Left ventricle myocardium inferior (tissue), 1 donor: ENCODE measurements around the gene RWDD1. TPM values are rescaled to one million over a fixed set of nuclear protein-coding genes. Genes with fewer than 3 reads are reported as not detected.
"Not testable (repeated sequence)": the region's sequence is repeated elsewhere in the genome, so short reads cannot be mapped to it uniquely, and the experiment has no call there.

ENCODE experiments used
- DNase-seq: peaks from one replicate; pipeline ENCODE4 v3.0.0-alpha.2; 2020
- H3K27ac ChIP-seq: fragments of 200-600 bp; replicated peaks from 2 replicates; pipeline ENCODE4 v1.8.0; 2021
- H3K27me3 ChIP-seq: fragments of 200-600 bp; 2 replicates; pipeline ENCODE4 v1.8.0; 2021; ENCODE audit warnings: low read depth
- H3K36me3 ChIP-seq: fragments of 200-600 bp; 2 replicates; pipeline ENCODE4 v1.8.0; 2021
- H3K4me1 ChIP-seq: fragments of 200-600 bp; 2 replicates; pipeline ENCODE4 v1.8.0; 2021
- H3K4me3 ChIP-seq: fragments of 200-600 bp; 2 replicates; pipeline ENCODE4 v1.8.0; 2021; ENCODE audit warnings: mild to moderate bottlenecking, moderate library complexity
- H3K9me3 ChIP-seq: fragments of 200-600 bp; replicated peaks from 2 replicates; pipeline ENCODE4 v1.8.0; 2021
- intact Hi-C: fragments of 100-400 bp; cut with micrococcal nuclease; formaldehyde crosslinking; loops from one replicate; pipeline ENCODE4 v1.11.0; 2022
- total RNA-seq: library from RNA; stranded (reverse); fragmentation: NEBNext Ultra II Directional; extraction: Animal tissue kit (Norgen Biotek cat#: 25700); gene quantifications from one replicate; pipeline ENCODE4 v1.2.1, GENCODE V29; 2021
- TF ChIP-seq, protein P1 (sequence below): fragments of 200-600 bp; IDR thresholded peaks from 2 replicates; pipeline ENCODE4 v1.8.0; 2021; ENCODE audit warnings: antibody characterized with exemption, mild to moderate bottlenecking, borderline replicate concordance
- donor health status: DM: no; HTN: yes; CAD: no; lungs with severe emphysema.

Gene RWDD1
- total RNA-seq, 1 donor from 2014 or later, result 73.3 TPM

DNA sequence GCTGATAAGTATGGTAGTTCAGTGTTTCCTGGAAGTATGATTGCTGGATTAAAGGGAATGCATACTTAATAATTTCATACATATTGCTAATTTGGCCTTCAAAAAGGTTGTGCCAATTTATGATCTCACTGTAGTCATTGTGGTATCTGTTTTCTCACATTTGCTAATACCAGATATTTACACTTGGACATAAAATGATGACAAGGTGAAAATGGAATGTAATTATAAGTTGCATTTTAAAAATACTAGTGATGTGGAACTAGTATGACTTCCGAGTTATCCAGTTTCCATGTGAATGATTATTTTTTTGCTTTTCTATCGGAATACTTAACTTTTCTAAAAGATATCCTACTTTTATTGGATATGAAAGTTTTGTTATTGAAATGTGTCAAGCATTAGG, 15.4 kb downstream of the RWDD1 start:
- Histone ChIP-seq H3K27ac (no peak overlapping the region), H3K4me3 (no peak overlapping the region)
- intact Hi-C loops, result no loop called here

GRCh38 chr6:116595247-116595646, 23.9 kb downstream of the RWDD1 start:
- DNase-seq, result no peak
- no peaks in the 10 kb centered on the region for H3K9me3 ChIP-seq
- intact Hi-C loops, result no loop called here
- no peak overlapping the region for H3K4me3 ChIP-seq
- no peaks in the 10 kb centered on the region for H3K27me3 ChIP-seq
- TF ChIP-seq, protein P1, sequence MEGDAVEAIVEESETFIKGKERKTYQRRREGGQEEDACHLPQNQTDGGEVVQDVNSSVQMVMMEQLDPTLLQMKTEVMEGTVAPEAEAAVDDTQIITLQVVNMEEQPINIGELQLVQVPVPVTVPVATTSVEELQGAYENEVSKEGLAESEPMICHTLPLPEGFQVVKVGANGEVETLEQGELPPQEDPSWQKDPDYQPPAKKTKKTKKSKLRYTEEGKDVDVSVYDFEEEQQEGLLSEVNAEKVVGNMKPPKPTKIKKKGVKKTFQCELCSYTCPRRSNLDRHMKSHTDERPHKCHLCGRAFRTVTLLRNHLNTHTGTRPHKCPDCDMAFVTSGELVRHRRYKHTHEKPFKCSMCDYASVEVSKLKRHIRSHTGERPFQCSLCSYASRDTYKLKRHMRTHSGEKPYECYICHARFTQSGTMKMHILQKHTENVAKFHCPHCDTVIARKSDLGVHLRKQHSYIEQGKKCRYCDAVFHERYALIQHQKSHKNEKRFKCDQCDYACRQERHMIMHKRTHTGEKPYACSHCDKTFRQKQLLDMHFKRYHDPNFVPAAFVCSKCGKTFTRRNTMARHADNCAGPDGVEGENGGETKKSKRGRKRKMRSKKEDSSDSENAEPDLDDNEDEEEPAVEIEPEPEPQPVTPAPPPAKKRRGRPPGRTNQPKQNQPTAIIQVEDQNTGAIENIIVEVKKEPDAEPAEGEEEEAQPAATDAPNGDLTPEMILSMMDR, result no peak
- no peaks in the 10 kb centered on the region for H3K4me1 ChIP-seq
- H3K27ac ChIP-seq, result no peak overlapping the region
- peaks cover 85% of the 10 kb centered on the region for H3K36me3 ChIP-seq

More for the DNA sequence above, 15.4 kb downstream of the RWDD1 start:
- H3K4me1 ChIP-seq, result no peaks in the 10 kb centered on the region
- peaks cover 76% of the 10 kb centered on the region for H3K36me3 ChIP-seq
- DNase-seq, result no peak
- no peaks in the 10 kb centered on the region for H3K9me3 ChIP-seq
- TF ChIP-seq, protein P1, result no peak
- no peaks in the 10 kb centered on the region for H3K27me3 ChIP-seq

DNA sequence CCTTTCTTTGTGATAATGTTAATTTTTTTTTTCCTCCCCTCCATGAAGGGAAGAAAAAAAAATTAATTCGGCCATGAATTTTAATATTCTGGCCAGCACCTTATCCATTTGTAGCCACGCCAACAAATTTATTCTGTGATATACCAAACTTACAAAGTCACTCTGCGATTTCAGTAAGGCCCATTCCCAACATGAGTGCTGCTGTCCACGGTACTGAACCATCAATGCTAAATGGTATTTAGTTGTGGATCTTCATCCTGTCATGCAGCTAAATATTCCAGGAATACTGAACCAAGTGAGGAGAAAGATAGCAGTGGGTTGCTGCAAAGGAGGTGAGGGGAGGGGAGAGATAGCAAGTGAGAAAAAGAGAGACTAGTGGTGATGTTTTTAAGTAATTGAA, 25.5 kb downstream of the RWDD1 start:
- H3K36me3 ChIP-seq, result peaks cover 81% of the 10 kb centered on the region
- no peaks in the 10 kb centered on the region for H3K9me3 ChIP-seq
- DNase-seq, result no peak
- no peak overlapping the region for H3K27ac ChIP-seq
- intact Hi-C loops, result no loop called here
- TF ChIP-seq, protein P1, result no peak
- H3K4me3 ChIP-seq, result no peak overlapping the region
- no peaks in the 10 kb centered on the region for H3K4me1 ChIP-seq
- no peaks in the 10 kb centered on the region for H3K27me3 ChIP-seq

- intact Hi-C loops, H3K27me3 ChIP-seq, H3K9me3 ChIP-seq, H3K27ac ChIP-seq, DNase-seq, H3K4me1 ChIP-seq, H3K4me3 ChIP-seq: not testable (repeated sequence)
- peaks cover 44% of the 10 kb centered on the region for H3K36me3 ChIP-seq
Measured at GRCh38 chr6:116603916-116604315, 32.6 kb downstream of the RWDD1 start.

DNA sequence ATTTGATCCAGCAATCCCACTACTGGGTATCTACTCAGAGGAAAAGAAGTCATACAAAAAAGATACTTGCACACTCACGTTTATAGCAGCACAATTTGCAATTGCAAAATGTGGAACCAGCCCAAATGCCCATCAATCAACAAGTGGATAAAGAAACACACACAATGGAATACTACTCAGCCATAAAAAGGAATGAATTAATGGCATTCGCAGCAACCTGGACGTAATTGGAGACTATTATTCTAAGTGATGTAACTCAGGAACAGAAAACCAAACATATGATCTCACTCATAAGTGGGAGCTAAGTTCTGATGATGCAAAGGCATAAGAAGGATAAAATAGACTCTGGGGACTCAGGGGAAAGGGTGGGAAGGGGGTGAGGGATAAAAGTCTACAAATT, 33.6 kb downstream of the RWDD1 start:
- H3K9me3 ChIP-seq, DNase-seq, H3K27ac ChIP-seq, H3K4me3 ChIP-seq, H3K4me1 ChIP-seq, intact Hi-C loops, H3K27me3 ChIP-seq: not testable (repeated sequence)
- H3K36me3 ChIP-seq, result peaks cover 35% of the 10 kb centered on the region

GRCh38 chr6:116605935-116606334, 34.6 kb downstream of the RWDD1 start:
- TF ChIP-seq, protein P1, result no peak
- peaks cover 32% of the 10 kb centered on the region for H3K36me3 ChIP-seq

GRCh38 chr6:116611056-116611455, 39.8 kb downstream of the RWDD1 start:
- H3K27me3 ChIP-seq, result no peaks in the 10 kb centered on the region

More at GRCh38 chr6:116605935-116606334, 34.6 kb downstream of the RWDD1 start:
- Histone ChIP-seq H3K27ac (no peak overlapping the region), H3K4me3 (no peak overlapping the region), H3K4me1 (no peaks in the 10 kb centered on the region), H3K27me3 (no peaks in the 10 kb centered on the region), H3K9me3 (no peaks in the 10 kb centered on the region)
- DNase-seq, result no peak
- intact Hi-C loops, result no loop called here

More at GRCh38 chr6:116611056-116611455, 39.8 kb downstream of the RWDD1 start:
- Histone ChIP-seq H3K4me3 (no peak overlapping the region), H3K9me3 (no peaks in the 10 kb centered on the region), H3K4me1 (peaks cover 8% of the 10 kb centered on the region), H3K36me3 (peaks cover 5% of the 10 kb centered on the region), H3K27ac (no peak overlapping the region)
- intact Hi-C loops, result no loop called here
- TF ChIP-seq, protein P1, result no peak
- DNase-seq, result no peak
